Naive thymus-derived CD4-positive, alpha-beta T cell (primary cell): ENCODE results near the gene SH2D2A. TPM values are rescaled to one million over a fixed set of nuclear protein-coding genes. Genes with fewer than 3 reads are reported as not detected.

Experiments used
- ATAC-seq: fragments of 150-1000 bp; cut with Tn5 transposase; 2 replicates; pipeline ENCODE4 v1.10.0; 2021; ENCODE audit warnings: mild to moderate bottlenecking, moderate library complexity
- CTCF ChIA-PET: fragments of 350-600 bp; sonication (Branson Sonifier 250); formaldehyde crosslinking; loops from one replicate; lab custom pipeline; 2021; ENCODE audit warnings: antibody characterized with exemption; lab: Charles Lee
- POLR2A ChIA-PET: fragments of 350-600 bp; sonication (Branson Sonifier 250); formaldehyde crosslinking; loops from one replicate; lab custom pipeline; 2021; ENCODE audit warnings: antibody characterized with exemption, inconsistent platforms; lab: Charles Lee
- DNase-seq, 9 donors: peaks; one replicate each; pipeline versions ENCODE4 v3.0.0 to v3.0.0-alpha.2; 2020 to 2022; ENCODE audit warnings: mixed read lengths in 1 of 9
- H3K27ac ChIP-seq: one replicate; pipeline ENCODE4 v1.7.0; 2013; ENCODE audit warnings: mild to moderate bottlenecking, low read depth, low read length, moderate library complexity
- H3K27me3 ChIP-seq, 2 donors: one replicate each; pipeline ENCODE4 v1.7.0; 2013; ENCODE audit warnings: low read length in 2 of 2, mild to moderate bottlenecking in 2 of 2, moderate library complexity in 2 of 2; ENCODE audit not compliant: control insufficient read depth in 2 of 2, insufficient read depth in 2 of 2
- H3K36me3 ChIP-seq, 3 experiments: 1 replicate in 2 of 3; 2 replicates in 1 of 3; pipeline ENCODE4 v1.7.0; 2013; ENCODE audit warnings: low read length in 3 of 3, mild to moderate bottlenecking in 3 of 3, moderate library complexity in 1 of 3; ENCODE audit not compliant: insufficient read depth in 3 of 3, control insufficient read depth in 2 of 3
- H3K4me1 ChIP-seq, 2 donors: one replicate each; pipeline ENCODE4 v1.7.0; 2013; ENCODE audit warnings: low read length in 2 of 2, mild to moderate bottlenecking in 2 of 2, moderate library complexity in 1 of 2; ENCODE audit not compliant: control insufficient read depth in 2 of 2, insufficient read depth in 2 of 2
- H3K4me3 ChIP-seq: 2 replicates; pipeline ENCODE4 v1.7.0; 2013; ENCODE audit warnings: mild to moderate bottlenecking, low read length
- H3K9me3 ChIP-seq, 3 experiments: 1 replicate in 2 of 3; 2 replicates in 1 of 3; pipeline ENCODE4 v1.7.0; 2013; ENCODE audit warnings: low read length in 3 of 3; ENCODE audit not compliant: control insufficient read depth in 2 of 3
- H3K27ac Mint-ChIP-seq, 9 donors: one replicate each; pipeline ENCODE4 v1.8.0; 2020 to 2022; ENCODE audit warnings: mixed read lengths in 9 of 9, mild to moderate bottlenecking in 8 of 9, moderate library complexity in 5 of 9, inconsistent platforms in 2 of 9
- H3K27me3 Mint-ChIP-seq, 5 donors: one replicate each; pipeline ENCODE4 v1.8.0; 2021 to 2022; ENCODE audit warnings: mixed read lengths in 5 of 5, mild to moderate bottlenecking in 1 of 5
- H3K36me3 Mint-ChIP-seq, 5 donors: one replicate each; pipeline ENCODE4 v1.8.0; 2020 to 2022; ENCODE audit warnings: mixed read lengths in 5 of 5, mild to moderate bottlenecking in 3 of 5, inconsistent platforms in 1 of 5
- H3K4me1 Mint-ChIP-seq, 7 donors: one replicate each; pipeline ENCODE4 v1.8.0; 2020 to 2022; ENCODE audit warnings: mixed read lengths in 7 of 7, mild to moderate bottlenecking in 3 of 7, inconsistent platforms in 1 of 7
- H3K4me3 Mint-ChIP-seq, 10 donors: one replicate each; pipeline ENCODE4 v1.8.0; 2020 to 2022; ENCODE audit warnings: mild to moderate bottlenecking in 10 of 10, mixed read lengths in 10 of 10, moderate library complexity in 6 of 10, inconsistent platforms in 2 of 10
- H3K9me3 Mint-ChIP-seq, 11 donors: one replicate each; pipeline ENCODE4 v1.8.0; 2020 to 2022; ENCODE audit warnings: mixed read lengths in 11 of 11, mild to moderate bottlenecking in 4 of 11, inconsistent platforms in 1 of 11, moderate library complexity in 1 of 11
- intact Hi-C, 2 donors: fragments of 100-400 bp; cut with micrococcal nuclease; formaldehyde crosslinking; loops; one replicate each; pipeline ENCODE4 v1.15.1; 2023
- polyA plus RNA-seq, 2 donors: library from polyadenylated mRNA; unstranded; fragments of 300-500 nt; fragmentation: Illumina TruSeq; gene quantifications; one replicate each; pipeline ENCODE4 v1.2.3, GENCODE V29; 2021
- total RNA-seq, 6 experiments: library from RNA in 5 of 6; stranded (reverse) in 5 of 6; gene quantifications; 1 replicate in 5 of 6; 2 replicates in 1 of 6; pipeline ENCODE4 v1.2.3 and lab custom pipeline; 2021 to 2026

Gene SH2D2A
- total and polyA plus RNA-seq, 7 experiments from 2014 or later, result 12.7 to 164 (median 15.7) TPM

DNA sequence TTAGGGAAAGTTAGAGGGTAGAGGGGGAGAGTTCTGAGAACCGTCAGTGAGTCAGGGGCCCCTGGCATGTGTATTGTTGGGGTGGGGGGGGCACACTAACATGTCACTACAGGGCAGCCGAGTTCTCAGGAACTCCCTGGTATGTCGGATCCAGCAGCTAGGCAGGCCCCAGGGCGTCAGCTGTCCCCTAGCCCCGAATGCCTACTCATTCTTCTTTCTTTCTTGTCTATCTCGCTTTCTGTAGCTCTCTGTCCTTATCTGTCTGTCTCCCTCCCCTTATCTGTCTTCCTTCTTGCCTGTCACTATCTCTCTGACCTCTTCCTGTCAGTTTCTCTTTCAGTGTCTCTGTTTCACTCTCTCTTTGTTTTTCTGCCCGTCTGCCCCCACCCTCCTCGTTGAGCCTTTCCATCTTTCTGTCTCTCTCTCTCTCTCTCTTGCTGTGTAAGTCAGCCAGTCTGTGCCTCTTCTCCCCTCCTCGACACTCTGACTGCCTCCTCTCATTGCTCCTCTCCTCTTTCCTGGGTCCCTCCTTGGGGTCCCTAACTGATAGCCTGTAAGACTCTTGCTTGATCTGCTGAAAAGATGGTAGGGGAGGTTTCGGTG lies 46.5 kb upstream of the SH2D2A start:
- intact Hi-C loops, result loop anchor here in 1 of 2 donors (2.0 kb wide), 1 partner anchor 14 kb away; no protein-coding TSS in a partner anchor
- peak; percentile 10 for ATAC-seq
- Histone ChIP-seq H3K4me1 (peaks cover 8 to 20% of the 10 kb centered on the region in 2 donors), H3K9me3 (no peaks in the 10 kb centered on the region), H3K27me3 (peaks cover 12 to 31% of the 10 kb centered on the region in 2 donors), H3K36me3 (no peaks in the 10 kb centered on the region), H3K27ac (no peak overlapping the region), H3K4me3 (no peak overlapping the region)
- ChIA-PET CTCF (interaction anchor here (0.7 to 4.3 kb wide), 2 partner anchors 26 to 136 kb away, joined by 3 to 41 read pairs; partner anchors contain the start of genes ISG20L2 and METTL25B), POLR2A (no interaction called here)
- H3K27ac Mint-ChIP-seq, result peak overlapping the region in 2 of 9 donors; percentile 5 to 75
- peaks cover 0 to 2% (median 0%) of the 10 kb centered on the region in 11 donors for H3K9me3 Mint-ChIP-seq
- H3K36me3 Mint-ChIP-seq, result peaks cover 0 to 13% (median 3%) of the 10 kb centered on the region in 5 donors
- peaks cover 23 to 80% (median 32%) of the 10 kb centered on the region in 7 donors for H3K4me1 Mint-ChIP-seq
- H3K27me3 Mint-ChIP-seq, result peaks cover 24 to 65% (median 54%) of the 10 kb centered on the region in 5 donors
- H3K4me3 Mint-ChIP-seq, result peak overlapping the region in 4 of 10 donors; percentile 7 to 77 (median 22)
- DNase-seq, result no peak

DNA sequence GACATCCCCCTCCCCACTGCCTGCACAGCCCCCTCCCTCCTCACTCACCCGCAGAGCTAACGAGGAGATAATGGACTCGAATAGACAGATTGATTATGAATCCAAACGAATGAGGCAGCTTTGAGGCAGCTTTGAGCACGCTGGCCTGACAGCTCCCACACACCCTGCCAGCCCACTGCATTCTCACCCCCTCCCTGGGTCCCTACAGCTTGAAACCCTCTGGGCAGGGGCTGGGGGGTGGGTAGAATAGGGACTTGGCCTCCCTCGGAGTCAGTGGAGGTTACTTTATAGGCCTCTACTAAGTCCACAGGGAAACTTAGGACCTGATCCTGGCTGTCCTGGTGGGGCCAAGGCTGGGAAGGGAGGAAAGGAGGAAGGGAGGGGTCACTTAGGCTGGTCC lies 45.9 kb upstream of the SH2D2A start:
- Mint-ChIP-seq H3K27me3 (peaks cover 29 to 66% (median 59%) of the 10 kb centered on the region in 5 donors), H3K4me3 (peak overlapping the region in 3 of 10 donors; percentile 7 to 77 (median 26)), H3K36me3 (peaks cover 0 to 13% (median 3%) of the 10 kb centered on the region in 5 donors), H3K9me3 (peaks cover 0 to 2% (median 0%) of the 10 kb centered on the region in 11 donors), H3K27ac (peak overlapping the region in 1 of 9 donors; percentile 31), H3K4me1 (peaks cover 22 to 75% (median 32%) of the 10 kb centered on the region in 7 donors)
- CTCF ChIA-PET, result interaction anchor here (0.7 to 5.7 kb wide), 3 partner anchors 25 to 136 kb away, joined by 3 to 73 read pairs (median 41); partner anchors contain the start of genes ISG20L2 and METTL25B
- Histone ChIP-seq H3K27me3 (peaks cover 12 to 31% of the 10 kb centered on the region in 2 donors), H3K27ac (no peak overlapping the region), H3K9me3 (no peaks in the 10 kb centered on the region), H3K36me3 (no peaks in the 10 kb centered on the region), H3K4me1 (peaks cover 8 to 20% of the 10 kb centered on the region in 2 donors), H3K4me3 (no peak overlapping the region)
- intact Hi-C loops, result loop anchor here in 1 of 2 donors (2.0 kb wide), 1 partner anchor 14 kb away; no protein-coding TSS in a partner anchor
- POLR2A ChIA-PET, result interaction anchor here (0.7 kb wide), 1 partner anchor 9 kb away, joined by 3 read pairs; no protein-coding TSS in a partner anchor
- ATAC-seq (no peak), DNase-seq (no peak)

DNA sequence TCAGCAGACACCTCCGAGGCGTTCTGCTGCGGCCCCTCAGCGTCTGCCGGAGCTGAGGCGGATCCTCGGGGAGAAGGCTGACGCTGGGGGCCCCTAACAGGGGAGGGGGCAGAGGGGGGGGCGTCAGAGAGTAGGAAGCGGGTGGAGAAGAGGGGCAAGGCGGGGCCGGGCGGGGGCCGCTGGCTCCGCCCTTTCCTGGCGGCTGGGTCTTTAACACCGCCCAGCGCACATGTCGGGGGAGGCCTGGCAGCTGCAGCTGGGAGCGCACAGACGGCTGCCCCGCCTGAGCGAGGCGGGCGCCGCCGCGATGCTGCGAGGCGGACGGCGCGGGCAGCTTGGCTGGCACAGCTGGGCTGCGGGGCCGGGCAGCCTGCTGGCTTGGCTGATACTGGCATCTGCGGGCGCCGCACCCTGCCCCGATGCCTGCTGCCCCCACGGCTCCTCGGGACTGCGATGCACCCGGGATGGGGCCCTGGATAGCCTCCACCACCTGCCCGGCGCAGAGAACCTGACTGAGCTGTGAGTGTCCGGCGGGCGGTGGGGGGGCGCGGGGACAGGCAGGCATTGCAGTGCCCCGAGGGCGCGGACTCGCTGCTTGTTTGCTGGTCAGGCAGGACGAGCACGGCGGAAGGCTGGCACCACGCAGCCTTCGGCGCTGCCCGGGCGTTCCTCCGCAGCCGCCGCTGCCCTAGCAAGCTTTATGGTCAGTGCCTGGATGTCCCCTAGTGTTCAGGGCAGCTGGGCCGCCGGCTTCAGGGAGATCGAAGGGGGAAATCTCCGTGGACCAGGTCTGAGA lies 44.2 kb upstream of the SH2D2A start, which contains the start of gene NTRK1:
Gene NTRK1 (plus strand): TSS at position 238 of the 796 bp plus-strand sequence. CDS start 70 bp downstream, at position 308.
- POLR2A ChIA-PET, result interaction anchor here (1.5 kb wide), 2 partner anchors 12 to 47 kb away, joined by 4 to 5 read pairs; no protein-coding TSS in a partner anchor
- peaks cover 43 to 60% (median 57%) of the 10 kb centered on the region in 5 donors for H3K27me3 Mint-ChIP-seq

DNA sequence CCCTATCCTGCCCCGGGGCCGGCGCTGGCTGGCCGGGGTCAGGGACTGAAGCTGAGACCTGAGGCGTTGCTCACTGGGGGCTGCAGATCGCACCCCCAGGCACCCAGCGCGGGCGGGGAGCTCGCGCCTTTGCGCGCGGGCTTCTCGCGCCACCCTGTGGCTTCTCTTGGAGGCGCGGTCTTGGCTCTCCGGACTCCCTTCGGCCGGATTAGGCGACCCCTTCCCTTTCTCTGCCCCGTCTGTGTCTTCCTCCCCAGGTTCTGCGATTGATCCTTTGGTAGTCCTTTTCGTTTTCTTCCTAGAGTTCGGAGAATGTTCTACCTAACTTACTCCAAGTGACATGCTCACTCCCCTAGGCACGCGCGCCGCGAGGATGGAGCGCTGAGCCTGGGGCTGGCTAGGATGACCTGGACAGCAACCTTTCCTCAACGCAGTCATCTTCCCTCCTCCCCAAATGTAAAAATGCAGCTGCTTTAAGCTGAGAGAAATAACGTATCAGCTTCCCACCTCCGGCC lies 43.5 kb upstream of the SH2D2A start:
- CTCF ChIA-PET, result interaction anchor here (0.8 to 5.7 kb wide), 19 partner anchors 11 to 268 kb away, joined by 3 to 73 read pairs (median 6); partner anchors contain the start of genes ISG20L2, METTL25B, NAXE and SH2D2A
- Histone ChIP-seq H3K27ac (no peak overlapping the region), H3K4me3 (peak overlapping the region; percentile 68), H3K9me3 (no peaks in the 10 kb centered on the region), H3K36me3 (no peaks in the 10 kb centered on the region), H3K27me3 (peaks cover 12 to 31% of the 10 kb centered on the region in 2 donors), H3K4me1 (peaks cover 5 to 20% of the 10 kb centered on the region in 2 donors)
- ATAC-seq (peak; percentile 71), DNase-seq (peak; percentile 21 to 77 (median 45))
- intact Hi-C loops, result loop anchor here (1.0 kb wide), 7 partner anchors 21 to 171 kb away; partner anchors contain the start of genes SH2D2A (in 2 of the 2) and PRCC (in 1 of the 2)
- Mint-ChIP-seq H3K36me3 (peaks cover 0 to 10% (median 0%) of the 10 kb centered on the region in 5 donors), H3K4me1 (peaks cover 17 to 64% (median 24%) of the 10 kb centered on the region in 7 donors), H3K27me3 (peaks cover 43 to 53% (median 51%) of the 10 kb centered on the region in 5 donors), H3K4me3 (peak overlapping the region; percentile 70 to 92 (median 83)), H3K27ac (peak overlapping the region in 5 of 9 donors; percentile 13 to 73 (median 59)), H3K9me3 (no peaks in the 10 kb centered on the region)
- POLR2A ChIA-PET, result interaction anchor here (1.5 kb wide), 2 partner anchors 12 to 46 kb away, joined by 4 to 5 read pairs; no protein-coding TSS in a partner anchor

More for the DNA sequence above, 44.2 kb upstream of the SH2D2A start, which contains the start of gene NTRK1:
- Histone ChIP-seq H3K4me3 (peak within 1 kb of the TSS; percentile 68), H3K9me3 (no peaks in the 10 kb centered on the region), H3K36me3 (no peaks in the 10 kb centered on the region), H3K4me1 (peaks cover 5 to 20% of the 10 kb centered on the region in 2 donors), H3K27me3 (peaks cover 12 to 31% of the 10 kb centered on the region in 2 donors), H3K27ac (no peak within 1 kb of the TSS)
- Mint-ChIP-seq H3K36me3 (peaks cover 0 to 13% (median 1%) of the 10 kb centered on the region in 5 donors), H3K4me3 (peak within 1 kb of the TSS; percentile 70 to 92 (median 83)), H3K4me1 (peaks cover 20 to 70% (median 27%) of the 10 kb centered on the region in 7 donors), H3K9me3 (no peaks in the 10 kb centered on the region), H3K27ac (peak within 1 kb of the TSS in 5 of 9 donors; percentile 13 to 73 (median 59))
- DNase-seq (peak in 8 of 9 donors; percentile 24 to 70 (median 44)), ATAC-seq (peak; percentile 77)
- CTCF ChIA-PET, result interaction anchor here (0.5 to 5.7 kb wide), 18 partner anchors 11 to 1485 kb away, joined by 3 to 73 read pairs (median 6); partner anchors contain the start of genes ISG20L2, METTL25B and NAXE
- intact Hi-C loops, result loop anchor here (1.0 kb wide), 7 partner anchors 22 to 172 kb away; partner anchors contain the start of genes SH2D2A (in 2 of the 2) and PRCC (in 1 of the 2)

DNA sequence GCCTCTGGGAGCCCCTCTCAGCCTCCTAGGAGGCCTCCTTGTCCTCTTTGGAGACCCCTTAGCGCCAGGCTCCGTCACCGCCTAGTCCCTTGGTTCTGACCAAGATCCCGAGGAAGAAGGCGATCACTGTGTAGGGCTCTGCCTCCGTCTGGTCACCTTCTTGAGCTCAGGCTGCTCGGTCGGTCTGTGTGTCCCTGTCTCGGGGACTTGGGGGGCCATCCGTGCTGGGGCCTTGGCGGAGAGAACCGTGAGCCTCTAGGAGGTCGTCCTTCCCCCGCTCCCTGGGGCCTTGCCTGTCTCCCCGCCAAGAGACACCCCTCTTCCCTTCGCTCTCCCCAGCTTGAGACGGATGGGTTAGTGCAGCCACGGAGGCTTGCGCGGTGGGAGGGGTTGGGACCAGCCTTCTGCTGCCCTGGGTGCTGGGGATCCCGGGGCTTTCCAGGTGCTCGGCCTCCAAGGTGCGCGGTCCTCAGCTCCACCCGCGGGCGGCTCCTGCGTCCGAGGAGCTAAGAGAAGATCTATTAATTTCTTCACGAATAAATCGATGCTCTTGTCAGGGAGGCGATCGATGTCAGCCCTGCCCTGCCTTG lies 43.0 kb upstream of the SH2D2A start:
- ATAC-seq (peak; percentile 24), DNase-seq (peak in 5 of 9 donors; percentile 10 to 40 (median 18))
- ChIA-PET CTCF (interaction anchor here (0.8 to 5.7 kb wide), 16 partner anchors 10 to 170 kb away, joined by 3 to 73 read pairs (median 8); partner anchors contain the start of genes ISG20L2, METTL25B and SH2D2A), POLR2A (no interaction called here)
- Mint-ChIP-seq H3K27me3 (peaks cover 45 to 50% (median 47%) of the 10 kb centered on the region in 5 donors), H3K9me3 (no peaks in the 10 kb centered on the region), H3K4me3 (peak overlapping the region in 9 of 10 donors; percentile 70 to 92 (median 86)), H3K36me3 (peaks cover 0 to 10% (median 0%) of the 10 kb centered on the region in 5 donors), H3K27ac (peak overlapping the region in 2 of 9 donors; percentile 51 to 73), H3K4me1 (peaks cover 17 to 58% (median 24%) of the 10 kb centered on the region in 7 donors)
- Histone ChIP-seq H3K9me3 (no peaks in the 10 kb centered on the region), H3K36me3 (no peaks in the 10 kb centered on the region), H3K4me3 (peak overlapping the region; percentile 68), H3K27me3 (peaks cover 12 to 31% of the 10 kb centered on the region in 2 donors), H3K27ac (no peak overlapping the region), H3K4me1 (peaks cover 5 to 20% of the 10 kb centered on the region in 2 donors)
- intact Hi-C loops, result loop anchor here (1.0 kb wide), 7 partner anchors 20 to 170 kb away; partner anchors contain the start of genes SH2D2A (in 2 of the 2) and PRCC (in 1 of the 2)
